GM10248 (cell line): Measurements from ENCODE around the gene UQCC2.
A peak's percentile ranks its signal among the peaks of the same experiment; 100 is the strongest.

ENCODE experiments used
- CTCF ChIA-PET: fragments of 300-600 bp; sonication (Branson Sonifier 250); formaldehyde crosslinking; extraction: SDS; loops from one replicate; lab custom pipeline; 2021; ENCODE audit warnings: antibody characterized with exemption; lab: Yijun Ruan, JAX
- POLR2A ChIA-PET: fragments of 350-650 bp; sonication (Branson Sonifier 250); formaldehyde crosslinking; extraction: SDS; loops from one replicate; lab custom pipeline; 2020; ENCODE audit warnings: antibody characterized with exemption; lab: Yijun Ruan, JAX
- DNase-seq: peaks from one replicate; pipeline ENCODE4 v3.0.0; 2012; ENCODE audit errors: extremely low spot score
- TF ChIP-seq, protein P1 (sequence below): IDR thresholded peaks from 2 replicates; pipeline ENCODE4 v1.5.1; 2012; ENCODE audit warnings: mild to moderate bottlenecking, low read depth; ENCODE audit errors: extremely low read depth, missing control alignments, control extremely low read depth

The UQCC2 gene

GRCh38 chr6:33673851-33674250 lies 37.6 kb downstream of the UQCC2 start:
- no peak for DNase-seq
- TF ChIP-seq, protein P1, sequence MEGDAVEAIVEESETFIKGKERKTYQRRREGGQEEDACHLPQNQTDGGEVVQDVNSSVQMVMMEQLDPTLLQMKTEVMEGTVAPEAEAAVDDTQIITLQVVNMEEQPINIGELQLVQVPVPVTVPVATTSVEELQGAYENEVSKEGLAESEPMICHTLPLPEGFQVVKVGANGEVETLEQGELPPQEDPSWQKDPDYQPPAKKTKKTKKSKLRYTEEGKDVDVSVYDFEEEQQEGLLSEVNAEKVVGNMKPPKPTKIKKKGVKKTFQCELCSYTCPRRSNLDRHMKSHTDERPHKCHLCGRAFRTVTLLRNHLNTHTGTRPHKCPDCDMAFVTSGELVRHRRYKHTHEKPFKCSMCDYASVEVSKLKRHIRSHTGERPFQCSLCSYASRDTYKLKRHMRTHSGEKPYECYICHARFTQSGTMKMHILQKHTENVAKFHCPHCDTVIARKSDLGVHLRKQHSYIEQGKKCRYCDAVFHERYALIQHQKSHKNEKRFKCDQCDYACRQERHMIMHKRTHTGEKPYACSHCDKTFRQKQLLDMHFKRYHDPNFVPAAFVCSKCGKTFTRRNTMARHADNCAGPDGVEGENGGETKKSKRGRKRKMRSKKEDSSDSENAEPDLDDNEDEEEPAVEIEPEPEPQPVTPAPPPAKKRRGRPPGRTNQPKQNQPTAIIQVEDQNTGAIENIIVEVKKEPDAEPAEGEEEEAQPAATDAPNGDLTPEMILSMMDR: no peak
- CTCF ChIA-PET: interaction anchor here (1.2 to 2.3 kb wide), 2 partner anchors 13 to 27 kb away, joined by 3 to 7 read pairs; no protein-coding TSS in a partner anchor
- POLR2A ChIA-PET: no interaction called here

DNA sequence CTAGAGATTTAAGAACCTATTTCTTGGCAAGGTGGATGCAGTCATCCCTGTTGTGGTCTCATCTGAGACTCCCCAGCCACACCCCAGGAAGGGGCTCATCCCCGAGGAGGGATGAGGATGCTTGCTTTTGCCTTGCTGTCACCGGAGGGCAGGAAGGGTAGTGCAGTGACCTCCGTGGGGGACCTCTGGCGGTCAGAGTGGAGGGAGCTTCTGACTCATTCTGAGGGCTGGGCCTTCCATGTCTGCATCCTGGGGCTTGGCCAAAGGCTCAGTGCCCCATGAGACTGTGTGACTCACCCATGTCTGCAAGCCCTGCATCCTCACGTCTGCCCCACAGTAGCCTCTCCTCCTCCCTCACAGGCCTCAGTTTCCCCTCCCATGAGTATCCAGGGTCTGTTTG lies 38.7 kb downstream of the UQCC2 start:
- ChIA-PET CTCF (interaction anchor here (1.0 to 1.6 kb wide), 4 partner anchors 14 to 93 kb away, joined by 3 to 7 read pairs (median 3); partner anchors contain the start of gene BAK1), POLR2A (no interaction called here)
- DNase-seq: peak; percentile 65
- TF ChIP-seq, protein P1: peak; percentile 12

GRCh38 chr6:33671744-33672072 lies 39.8 kb downstream of the UQCC2 start:
- CTCF ChIA-PET: interaction anchor here (1.0 to 1.6 kb wide), 2 partner anchors 15 to 29 kb away, joined by 3 to 7 read pairs; no protein-coding TSS in a partner anchor
- DNase-seq: no peak
- TF ChIP-seq, protein P1: no peak
- POLR2A ChIA-PET: no interaction called here

DNA sequence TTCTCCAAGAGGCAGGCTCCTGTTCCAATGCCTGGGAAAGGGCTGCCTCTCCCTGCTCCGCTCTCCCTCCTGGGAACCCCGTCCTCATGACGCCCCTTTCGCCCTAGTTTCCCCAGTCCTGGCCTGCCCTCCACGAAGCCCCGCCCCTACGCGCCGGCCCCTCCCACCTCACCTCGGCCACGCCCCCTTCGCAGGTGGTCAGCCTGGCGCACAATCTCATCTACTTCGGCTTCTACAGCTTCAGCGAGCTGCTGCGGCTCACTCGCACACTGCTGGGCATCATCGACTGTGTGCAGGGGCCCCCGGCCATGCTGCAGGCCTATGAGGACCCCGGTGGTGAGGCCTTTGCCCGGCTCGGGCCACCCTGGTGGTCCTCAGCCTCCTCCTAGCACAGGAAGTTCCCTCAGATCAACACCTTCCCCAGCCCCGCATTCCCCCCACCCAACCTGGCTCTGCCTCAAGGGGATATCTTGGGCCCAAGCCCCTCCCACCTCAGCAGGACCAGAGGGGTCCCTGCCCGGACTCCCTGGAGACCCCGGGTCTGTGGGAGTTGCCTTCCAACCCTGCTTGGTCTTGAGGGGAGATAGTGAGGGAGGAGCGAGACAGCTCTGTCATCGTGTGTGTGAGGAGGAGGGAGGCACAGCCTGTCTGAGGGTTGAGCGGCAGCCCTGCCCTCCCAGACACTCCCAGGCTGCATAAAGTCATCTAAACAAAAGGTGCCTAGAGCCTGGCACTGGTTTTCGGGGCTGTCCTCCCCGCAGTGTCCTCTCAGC lies 40.3 kb downstream of the UQCC2 start:
- no peak for DNase-seq
- TF ChIP-seq, protein P1: no peak
- CTCF ChIA-PET: interaction anchor here (1.6 to 2.3 kb wide), 3 partner anchors 30 to 86 kb away, joined by 5 to 7 read pairs (median 6); no protein-coding TSS in a partner anchor
- POLR2A ChIA-PET: no interaction called here

- POLR2A ChIA-PET: no interaction called here
- DNase-seq: no peak
- CTCF ChIA-PET: interaction anchor here (1.2 to 2.3 kb wide), 3 partner anchors 31 to 85 kb away, joined by 5 to 6 read pairs (median 6); no protein-coding TSS in a partner anchor
- TF ChIP-seq, protein P1: no peak
Measured at GRCh38 chr6:33670086-33670660, 41.3 kb downstream of the UQCC2 start.

DNA sequence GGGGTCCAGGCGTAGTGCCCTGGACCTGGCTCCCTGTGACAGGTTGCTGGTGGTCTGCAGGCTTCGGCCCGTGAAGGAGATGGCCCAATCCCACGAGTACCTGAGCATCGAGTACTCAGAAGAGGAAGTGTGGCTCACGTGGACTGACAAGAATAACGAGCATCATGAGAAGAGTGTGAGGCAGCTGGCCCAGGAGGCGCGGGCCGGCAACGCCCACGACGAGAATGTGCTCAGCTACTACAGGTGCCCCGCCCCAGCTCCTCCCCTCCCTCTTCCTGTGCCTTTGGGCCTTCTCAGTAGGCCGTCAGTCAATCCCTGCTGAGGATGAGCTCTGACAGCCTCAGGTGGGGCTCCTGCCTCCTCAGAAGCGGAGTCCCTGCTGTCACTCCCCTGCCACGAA lies 42.6 kb downstream of the UQCC2 start:
- DNase-seq: no peak
- TF ChIP-seq, protein P1: no peak
- ChIA-PET CTCF (interaction anchor here (1.4 to 2.3 kb wide), 2 partner anchors 31 to 76 kb away, joined by 6 to 8 read pairs; no protein-coding TSS in a partner anchor), POLR2A (no interaction called here)
